Mesodermal cell (in vitro differentiated cells): Measurements from ENCODE around the gene FUT2.
"Not testable (repeated sequence)": the region's sequence is repeated elsewhere in the genome, so short reads cannot be mapped to it uniquely, and the experiment has no call there.

Source experiments
- H3K27ac ChIP-seq: 2 replicates; pipeline ENCODE4 v1.7.0; 2013; ENCODE audit warnings: mild to moderate bottlenecking, low read depth, low read length, moderate library complexity; ENCODE audit not compliant: severe bottlenecking
- H3K36me3 ChIP-seq: 2 replicates; pipeline ENCODE4 v1.7.1; 2013; ENCODE audit warnings: mild to moderate bottlenecking, low read length, moderate library complexity; ENCODE audit not compliant: control insufficient read depth, insufficient read depth
- H3K4me1 ChIP-seq: one replicate; pipeline ENCODE4 v1.7.1; 2013; ENCODE audit warnings: mild to moderate bottlenecking, low read length; ENCODE audit not compliant: insufficient read depth, control insufficient read depth, poor library complexity, severe bottlenecking
- H3K4me3 ChIP-seq: 2 replicates; pipeline ENCODE4 v1.7.0; 2013; ENCODE audit warnings: low read length, control low read depth, mild to moderate bottlenecking; ENCODE audit not compliant: insufficient read depth, poor library complexity, severe bottlenecking; ENCODE audit errors: extremely low read depth
- H3K9me3 ChIP-seq: 2 replicates; pipeline ENCODE4 v1.7.1; 2013; ENCODE audit warnings: mild to moderate bottlenecking, low read length, moderate library complexity; ENCODE audit not compliant: control insufficient read depth
- WGBS, 2 experiments: methylation state at CpG; one replicate each; pipeline ENCODE4 v1.1.5; 2013; ENCODE audit warnings: missing lambda C conversion rate in 2 of 2; ENCODE audit not compliant: insufficient coverage in 2 of 2; 5-methylcytosine and 5-hydroxymethylcytosine counted together

FUT2 gene

DNA sequence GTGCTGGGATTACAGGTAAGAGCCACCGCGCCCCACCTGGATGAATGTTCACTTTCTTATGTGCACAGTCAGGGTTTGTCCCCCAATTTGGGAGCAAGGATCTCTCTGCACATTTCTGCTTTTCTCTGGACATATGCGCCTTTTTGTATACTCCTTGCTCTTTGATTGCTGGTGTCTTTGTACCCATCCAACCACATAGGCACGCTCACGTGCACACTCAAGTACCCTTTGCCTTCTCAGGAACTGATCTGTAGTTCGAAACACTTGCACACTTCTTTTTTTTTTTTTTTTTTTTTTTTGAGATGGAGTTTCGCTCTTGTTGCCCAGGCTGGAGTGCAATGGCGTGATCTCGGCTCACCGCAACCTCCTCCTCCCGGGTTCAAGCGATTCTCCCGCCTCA, 22.3 kb downstream of the FUT2 start:
- H3K36me3 ChIP-seq, H3K9me3 ChIP-seq, H3K27ac ChIP-seq, H3K4me3 ChIP-seq: not testable (repeated sequence)
- WGBS, 2 experiments = 88 to 97% methylated on average over 8 to 9 of the region's 13 CpGs
- H3K4me1 ChIP-seq = peaks cover 25% of the 10 kb centered on the region

DNA sequence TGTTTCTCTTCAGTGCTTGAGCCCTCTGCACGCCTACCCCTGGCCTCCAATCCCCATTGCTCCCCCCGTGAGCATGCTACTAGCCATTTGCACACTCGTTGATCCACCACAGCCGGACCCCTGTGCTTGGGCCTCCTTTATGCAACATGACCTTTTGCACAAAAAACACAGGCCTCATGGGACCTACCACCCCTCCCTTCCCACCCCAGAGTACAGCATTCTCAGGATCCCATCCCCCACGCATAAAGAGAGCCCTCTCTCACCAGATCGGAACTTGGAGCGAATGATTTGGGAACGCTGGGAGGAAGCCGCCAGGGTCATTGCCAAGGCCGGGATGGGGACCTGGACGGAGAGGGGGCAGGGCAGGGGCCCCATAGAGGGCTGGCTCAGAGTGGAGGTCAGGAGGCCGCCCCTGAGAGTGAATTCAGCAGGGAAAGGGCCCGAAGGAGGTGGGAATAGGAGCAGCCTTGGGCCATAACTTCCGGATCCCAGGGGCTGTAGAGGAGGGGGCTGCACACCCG, 23.0 kb downstream of the FUT2 start:
- Histone ChIP-seq H3K4me1 (peaks cover 22% of the 10 kb centered on the region), H3K27ac (no peak overlapping the region), H3K36me3 (no peaks in the 10 kb centered on the region), H3K4me3 (no peak overlapping the region), H3K9me3 (no peaks in the 10 kb centered on the region)
- WGBS, 2 experiments = 57 to 71% methylated on average over 13 to 14 of the region's 15 CpGs

DNA sequence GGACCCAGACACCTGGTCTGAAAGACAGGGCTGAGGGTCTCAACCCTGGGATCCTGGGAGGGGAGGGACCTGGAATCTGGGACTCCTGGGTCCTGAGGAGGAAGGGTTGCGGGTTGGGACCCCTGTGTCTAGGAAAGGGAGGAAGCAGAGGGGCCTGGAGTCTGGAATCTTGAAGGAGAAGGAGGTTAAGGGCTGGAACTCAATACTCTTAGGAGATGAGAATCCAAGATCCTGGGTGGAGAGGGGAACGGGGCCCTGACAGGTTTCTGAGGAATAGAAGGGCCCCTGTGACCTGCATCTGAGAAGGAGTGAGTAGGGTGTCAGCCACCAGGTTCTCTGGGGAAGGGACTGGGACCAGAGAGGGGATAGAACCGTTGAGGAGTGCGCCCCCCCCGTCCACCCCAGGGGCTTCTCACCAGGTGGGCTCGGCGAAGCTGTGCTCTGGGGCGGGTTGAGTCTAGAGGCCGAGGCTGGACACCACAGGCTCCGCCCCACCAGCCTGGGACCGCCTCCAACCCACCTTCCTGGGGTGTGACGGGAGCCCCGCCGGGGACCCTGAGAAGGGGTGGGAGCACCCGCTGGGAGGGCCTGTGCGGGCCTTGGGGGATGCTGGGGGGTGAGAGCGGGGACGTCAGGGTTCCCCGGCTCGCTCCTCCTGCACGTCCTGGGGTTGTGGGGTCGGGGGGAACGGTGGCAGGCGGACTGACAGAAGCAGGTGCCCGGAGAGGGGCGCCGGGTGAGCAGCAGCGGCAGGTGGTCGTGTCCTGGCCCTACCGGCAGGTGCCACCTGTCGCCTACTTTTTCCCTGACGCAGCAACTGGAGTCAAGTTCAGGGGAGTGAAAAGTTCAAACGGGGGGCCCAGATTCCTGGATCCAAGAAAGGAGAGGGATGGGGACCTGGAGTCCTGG, 23.7 kb downstream of the FUT2 start, which contains the start of gene MAMSTR:
Gene MAMSTR (minus strand): TSS at position 463 of the 909 bp plus-strand sequence. CDS start 694 bp downstream, outside the sequence.
- 85 to 90% methylated on average over 15 to 25 of the region's 33 CpGs for WGBS, 2 experiments
- peak within 1 kb of the TSS; percentile 51 for H3K4me3 ChIP-seq

GRCh38 chr19:48720251-48720612, 24.5 kb downstream of the FUT2 start:
- Histone ChIP-seq H3K4me1 (peaks cover 18% of the 10 kb centered on the region), H3K4me3 (peak overlapping the region; percentile 51), H3K9me3 (no peaks in the 10 kb centered on the region), H3K27ac (no peak overlapping the region), H3K36me3 (no peaks in the 10 kb centered on the region)
- WGBS, 2 experiments = 27 to 34% methylated on average over 10 of the region's 12 CpGs

More for the DNA sequence above, 23.7 kb downstream of the FUT2 start, which contains the start of gene MAMSTR:
- Histone ChIP-seq H3K4me1 (peaks cover 22% of the 10 kb centered on the region), H3K27ac (peak within 1 kb of the TSS; percentile 83), H3K9me3 (no peaks in the 10 kb centered on the region), H3K36me3 (no peaks in the 10 kb centered on the region)

GRCh38 chr19:48720613-48721296, 25.0 kb downstream of the FUT2 start:
- peak overlapping the region; percentile 83 for H3K27ac ChIP-seq
- H3K4me3 ChIP-seq = peak overlapping the region; percentile 51
- WGBS, 2 experiments = 1 to 4% methylated on average over 36 to 40 of the region's 42 CpGs
- H3K4me1 ChIP-seq = peaks cover 18% of the 10 kb centered on the region
- H3K36me3 ChIP-seq = no peaks in the 10 kb centered on the region
- no peaks in the 10 kb centered on the region for H3K9me3 ChIP-seq

GRCh38 chr19:48722196-48722708, 26.5 kb downstream of the FUT2 start:
- Histone ChIP-seq H3K36me3 (peaks cover 6% of the 10 kb centered on the region), H3K9me3 (no peaks in the 10 kb centered on the region), H3K4me3 (no peak overlapping the region), H3K27ac (no peak overlapping the region), H3K4me1 (peaks cover 11% of the 10 kb centered on the region)
- WGBS, 2 experiments = 94 to 96% methylated on average over 11 of the region's 11 CpGs

DNA sequence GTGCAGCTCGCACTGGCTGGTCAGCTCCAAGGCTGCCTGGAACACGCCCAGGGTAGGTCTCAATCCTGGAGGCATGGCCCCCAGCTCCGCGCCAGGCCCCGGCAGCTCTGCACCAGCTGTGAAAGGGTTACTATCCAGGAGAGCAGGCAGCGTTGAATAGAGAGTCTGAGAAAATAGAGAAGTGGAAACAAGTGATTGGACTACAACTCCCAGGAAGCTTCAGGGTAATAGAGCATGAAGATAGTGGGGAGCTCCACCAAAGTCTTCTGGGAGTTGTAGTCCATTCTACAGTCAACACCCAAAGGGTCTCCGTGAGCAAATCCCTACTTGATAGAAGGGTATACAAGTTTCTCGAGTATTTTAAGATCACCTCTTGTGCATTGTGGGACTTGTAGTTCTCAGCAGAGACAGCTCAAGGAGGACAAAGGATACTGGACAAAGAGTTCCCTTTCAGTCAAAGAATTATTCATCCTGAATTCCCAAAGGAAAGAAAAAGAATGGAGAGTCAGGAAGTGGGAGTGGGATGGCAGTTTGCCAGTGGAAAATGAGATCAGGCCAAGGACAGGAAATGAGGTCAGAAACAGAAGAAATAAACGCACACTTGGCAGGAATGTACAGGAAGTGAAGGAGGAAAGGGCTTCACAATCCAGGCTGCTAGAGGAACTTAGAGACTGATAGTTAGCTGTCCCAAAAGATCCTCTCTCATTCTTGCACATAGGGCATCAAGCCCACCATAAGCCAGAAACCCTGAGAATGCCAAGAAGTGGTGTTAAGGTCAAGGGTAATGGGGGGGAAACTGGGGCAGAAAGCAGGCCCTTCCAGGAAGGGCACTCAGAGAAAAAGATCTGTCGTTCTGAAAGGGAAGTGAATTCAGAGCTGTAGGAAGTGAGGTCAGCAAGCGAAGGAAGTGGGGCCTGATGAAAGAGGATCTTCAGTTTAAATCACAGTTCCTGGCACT, 29.3 kb downstream of the FUT2 start:
- no peaks in the 10 kb centered on the region for H3K9me3 ChIP-seq
- peaks cover 6% of the 10 kb centered on the region for H3K36me3 ChIP-seq
- peaks cover 3% of the 10 kb centered on the region for H3K4me1 ChIP-seq
- WGBS, 2 experiments = 62 to 71% methylated on average over 8 of the region's 11 CpGs
- H3K4me3 ChIP-seq = no peak overlapping the region
- H3K27ac ChIP-seq = peak overlapping the region; percentile 58

GRCh38 chr19:48726556-48726955, 30.8 kb downstream of the FUT2 start:
- Histone ChIP-seq H3K9me3 (no peaks in the 10 kb centered on the region), H3K27ac (no peak overlapping the region), H3K4me3 (no peak overlapping the region), H3K4me1 (no peaks in the 10 kb centered on the region), H3K36me3 (peaks cover 11% of the 10 kb centered on the region)
- 78 to 100% methylated on average over 1 to 2 of the region's 2 CpGs for WGBS, 2 experiments

DNA sequence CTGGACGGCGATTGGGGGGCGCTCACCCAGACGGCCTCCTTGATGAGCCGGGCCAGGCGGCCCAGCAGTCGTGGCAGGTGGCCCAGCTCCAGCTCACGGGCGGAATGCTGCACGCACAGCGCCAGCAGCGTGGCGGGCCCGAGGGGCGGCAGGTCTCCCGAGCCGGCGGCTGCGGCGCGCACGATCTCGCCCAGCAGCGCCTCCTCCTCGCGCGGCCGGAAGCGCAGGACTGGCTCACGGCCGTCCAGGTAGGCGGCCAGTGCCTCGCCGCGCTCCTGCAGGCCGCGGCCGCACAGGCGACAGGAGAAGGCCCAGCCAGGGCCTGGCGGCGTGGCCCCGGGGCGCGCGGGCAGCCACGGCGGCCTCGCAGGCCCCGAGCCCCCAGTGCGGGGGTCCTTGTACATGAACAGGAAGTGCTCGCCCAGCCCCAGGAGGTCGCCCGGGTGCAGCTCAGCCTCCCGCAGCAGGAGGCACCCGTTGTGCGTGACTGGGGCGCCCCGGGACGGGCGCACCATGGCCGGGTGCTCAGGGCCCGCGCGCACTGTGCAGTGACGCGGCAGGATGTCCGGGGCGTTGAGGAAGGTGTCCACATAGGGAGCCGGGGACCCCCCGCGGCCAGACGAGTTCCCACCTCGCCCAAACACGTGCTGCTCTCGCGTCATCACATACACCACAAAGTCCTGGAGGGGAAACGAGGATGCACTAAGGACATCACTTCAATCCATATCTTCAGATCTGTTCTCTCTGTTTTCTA, 33.3 kb downstream of the FUT2 start:
- WGBS, 2 experiments = 96% methylated on average over 69 to 77 of the region's 77 CpGs
- Histone ChIP-seq H3K4me3 (no peak overlapping the region), H3K27ac (no peak overlapping the region), H3K4me1 (no peaks in the 10 kb centered on the region), H3K9me3 (no peaks in the 10 kb centered on the region), H3K36me3 (peaks cover 13% of the 10 kb centered on the region)
